Measurements from ENCODE around the gene GFRA3.

DNA sequence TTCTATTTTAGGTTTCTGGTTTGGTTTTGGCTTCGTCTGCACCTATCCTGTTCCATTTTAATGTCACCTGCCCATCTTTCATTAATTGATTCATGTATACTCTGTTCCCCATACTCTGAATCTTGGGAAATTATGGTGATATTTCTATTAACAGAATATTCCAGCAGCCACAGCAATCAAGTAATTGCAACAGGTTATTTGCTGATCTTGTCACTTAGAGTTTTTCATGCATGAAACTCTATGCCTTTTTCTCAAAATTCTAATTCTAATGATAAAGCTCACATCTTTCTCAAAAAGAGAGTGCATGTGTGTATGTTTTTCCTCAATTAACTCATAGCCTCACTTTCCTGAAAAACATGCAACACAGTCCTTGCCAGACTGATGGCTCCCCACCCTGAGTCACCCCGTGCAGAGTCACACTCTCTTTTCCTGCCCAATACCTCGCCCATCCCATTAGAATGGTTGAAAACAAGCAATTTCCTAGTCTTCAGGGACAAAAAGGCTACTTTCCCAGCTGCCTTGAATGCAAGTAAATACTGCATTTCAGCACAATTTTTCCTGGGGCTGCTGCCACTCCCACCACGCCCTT lies 15.6 kb downstream of the GFRA3 start:
- no peak for TF ChIP-seq TAF1 (IDR thresholded peaks at IDR 0.05; ENCODE audit: low read depth, low read length)
- no peak for TF ChIP-seq POLR2AphosphoS5 (IDR thresholded peaks at IDR 0.05; ENCODE audit: low read depth, low read length)

Measured in GM12891 (cell line).